HG03039 (cell line): ENCODE results near the gene CFAP77.

Source experiments
- ATAC-seq: cut with Tn5 transposase; IDR thresholded peaks from one replicate; pipeline ENCODE4 v1.9.1; 2021; ENCODE audit warnings: mild to moderate bottlenecking, moderate library complexity; ENCODE audit not compliant: unreplicated experiment

Gene CFAP77

GRCh38 chr9:132447902-132448301, 37.9 kb downstream of the CFAP77 start:
- ATAC-seq, result no peak

- ATAC-seq, result no peak
These were observed 41.3 kb downstream of the CFAP77 start for GRCh38 chr9:132451276-132451675.

GRCh38 chr9:132456241-132456640, 46.2 kb downstream of the CFAP77 start:
- no peak for ATAC-seq

- ATAC-seq, result no peak
These were observed 47.7 kb downstream of the CFAP77 start for GRCh38 chr9:132457504-132458236.

- ATAC-seq, result no peak
These were observed 48.4 kb downstream of the CFAP77 start for GRCh38 chr9:132458432-132458831.

GRCh38 chr9:132459661-132460060, 49.6 kb downstream of the CFAP77 start:
- ATAC-seq, result no peak

GRCh38 chr9:132460240-132460639, 50.2 kb downstream of the CFAP77 start:
- no peak for ATAC-seq

- ATAC-seq, result no peak
These were observed 51.4 kb downstream of the CFAP77 start for GRCh38 chr9:132461281-132461896.

GRCh38 chr9:132461971-132462370, 52.0 kb downstream of the CFAP77 start:
- ATAC-seq, result no peak

- no peak for ATAC-seq
These were observed 54.5 kb downstream of the CFAP77 start for GRCh38 chr9:132464547-132464946.

GRCh38 chr9:132465131-132465635, 55.2 kb downstream of the CFAP77 start:
- ATAC-seq, result no peak

GRCh38 chr9:132472199-132472598, 62.2 kb downstream of the CFAP77 start:
- no peak for ATAC-seq

GRCh38 chr9:132472599-132472998, 62.6 kb downstream of the CFAP77 start:
- no peak for ATAC-seq

- ATAC-seq, result no peak
These were observed 64.2 kb downstream of the CFAP77 start for GRCh38 chr9:132474253-132474652.

- ATAC-seq, result no peak
These were observed 68.5 kb downstream of the CFAP77 start for GRCh38 chr9:132478353-132479050.

GRCh38 chr9:132479733-132480132, 69.7 kb downstream of the CFAP77 start:
- ATAC-seq, result no peak

GRCh38 chr9:132481053-132481849, 71.2 kb downstream of the CFAP77 start:
- ATAC-seq, result no peak

- no peak for ATAC-seq
These were observed 72.3 kb downstream of the CFAP77 start for GRCh38 chr9:132482196-132482813.

GRCh38 chr9:132485393-132485792, 75.4 kb downstream of the CFAP77 start:
- no peak for ATAC-seq

GRCh38 chr9:132486706-132487350, 76.8 kb downstream of the CFAP77 start:
- ATAC-seq, result no peak
